ACC112 (cell line): ENCODE measurements around the gene AP5S1.

Source experiments
- H2AFZ ChIP-seq: fragments of 200-600 bp; sonication (generic); one replicate; pipeline ENCODE4 v1.6.0; 2017; ENCODE audit warnings: antibody characterized with exemption, low read length; ENCODE audit not compliant: unreplicated experiment
- H3K27ac ChIP-seq: fragments of 200-600 bp; sonication (generic); 2 replicates; pipeline ENCODE4 v1.5.1; 2014; ENCODE audit warnings: low read depth, mild to moderate bottlenecking, antibody characterized with exemption, low read length, moderate library complexity
- H3K27me3 ChIP-seq: fragments of 200-600 bp; sonication (generic); 2 replicates; pipeline ENCODE4 v1.6.1; 2014; ENCODE audit warnings: mild to moderate bottlenecking, antibody characterized with exemption, low read length, moderate library complexity, mixed read lengths; ENCODE audit not compliant: insufficient read depth
- H3K36me3 ChIP-seq: fragments of 200-600 bp; sonication (generic); 2 replicates; pipeline ENCODE4 v1.6.1; 2016; ENCODE audit warnings: mild to moderate bottlenecking, antibody characterized with exemption, low read length, moderate library complexity, mixed read lengths; ENCODE audit not compliant: insufficient read depth
- H3K4me1 ChIP-seq: fragments of 200-600 bp; sonication (generic); one replicate; pipeline ENCODE4 v1.6.1; 2016; ENCODE audit warnings: low read length, mixed read lengths; ENCODE audit not compliant: insufficient read depth, unreplicated experiment, control insufficient read depth
- H3K4me3 ChIP-seq: fragments of 200-600 bp; sonication (generic); 2 replicates; pipeline ENCODE4 v1.5.1; 2014; ENCODE audit warnings: mild to moderate bottlenecking, low read depth, low read length
- H3K79me2 ChIP-seq: fragments of 200-600 bp; sonication (generic); one replicate; pipeline ENCODE4 v1.6.0; 2016; ENCODE audit warnings: low read length; ENCODE audit not compliant: control insufficient read depth, unreplicated experiment, insufficient read depth

The AP5S1 gene, protein sequence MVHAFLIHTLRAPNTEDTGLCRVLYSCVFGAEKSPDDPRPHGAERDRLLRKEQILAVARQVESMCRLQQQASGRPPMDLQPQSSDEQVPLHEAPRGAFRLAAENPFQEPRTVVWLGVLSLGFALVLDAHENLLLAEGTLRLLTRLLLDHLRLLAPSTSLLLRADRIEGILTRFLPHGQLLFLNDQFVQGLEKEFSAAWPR

DNA sequence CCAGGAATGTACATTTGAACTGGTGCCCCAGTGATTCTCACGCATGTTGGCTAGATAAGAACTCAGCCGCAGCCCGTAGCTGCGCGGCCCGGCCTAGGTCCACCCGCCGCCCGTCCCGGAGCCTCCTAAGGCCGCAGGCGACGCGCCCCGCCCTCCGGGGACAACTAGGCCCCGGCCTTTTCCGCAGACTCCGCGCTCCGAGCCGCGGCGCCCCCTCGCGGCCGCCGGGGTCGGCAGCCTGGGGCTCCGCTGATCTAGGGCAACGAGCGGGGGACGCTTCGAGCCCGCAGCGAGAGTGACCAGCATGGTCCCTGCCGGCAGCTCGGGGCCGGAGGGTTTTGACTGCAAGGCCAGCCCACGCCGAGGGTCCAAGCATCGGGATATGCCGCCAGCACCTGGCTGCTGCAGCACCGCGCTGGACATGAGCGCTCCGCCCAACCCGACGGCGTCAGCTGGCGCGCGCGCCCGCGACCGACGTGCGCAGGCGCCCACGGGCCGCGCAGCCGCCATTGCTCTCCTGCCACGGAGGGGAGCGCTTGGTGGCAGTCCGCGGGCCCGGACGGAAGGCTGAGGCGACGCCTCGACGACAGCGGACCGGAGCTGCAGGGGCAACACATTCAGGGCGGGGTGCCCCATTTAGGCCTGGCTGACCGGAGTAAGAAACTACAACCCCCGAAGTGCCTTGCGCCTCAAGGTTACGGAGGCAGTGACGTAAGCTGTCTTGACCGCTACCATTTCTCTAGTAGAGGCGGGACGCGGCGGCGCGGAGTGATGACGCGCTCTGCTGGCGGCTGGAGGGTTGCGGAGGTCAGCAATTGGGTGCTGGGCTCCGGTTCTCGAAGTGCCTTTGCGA is at the start of gene AP5S1:
Gene AP5S1, plus strand, starts transcription at position 500 of the 853 bp plus-strand sequence. CDS start 1,571 bp downstream, outside the sequence.
- H3K36me3 ChIP-seq: peaks cover 6% of the 10 kb centered on the region; the same call in 1 of the 2 replicates
- H3K4me3 ChIP-seq: peak within 1 kb of the TSS; percentile 81
- peaks cover 4% of the 10 kb centered on the region for H3K79me2 ChIP-seq
- H3K27me3 ChIP-seq: no peaks in the 10 kb centered on the region
- H3K27ac ChIP-seq: peak within 1 kb of the TSS; percentile 89
- peak within 1 kb of the TSS; percentile 89 for H2AFZ ChIP-seq
- peaks cover 18% of the 10 kb centered on the region for H3K4me1 ChIP-seq

DNA sequence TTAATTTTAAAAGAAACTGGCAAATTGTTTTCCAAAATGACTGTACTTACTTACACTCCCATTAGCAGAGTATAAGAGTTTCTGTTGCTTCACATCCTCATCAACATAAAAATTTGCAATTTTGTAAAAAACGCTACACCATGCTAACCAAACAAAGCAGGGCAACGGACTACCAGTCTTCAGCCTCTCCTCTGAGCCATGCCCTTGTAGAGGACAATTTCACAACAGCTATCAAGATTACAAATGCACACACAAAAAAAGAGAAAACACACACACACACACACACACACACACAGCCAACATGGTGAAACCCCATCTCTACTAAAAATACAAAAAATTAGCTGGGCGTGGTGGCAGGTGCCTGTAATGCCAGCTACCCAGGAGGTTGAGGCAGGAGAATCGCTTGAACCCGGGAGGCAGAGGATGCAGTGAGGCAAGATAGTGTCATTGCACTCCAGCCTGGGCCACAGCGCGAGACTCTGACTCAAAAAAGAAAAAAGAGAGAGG is 48.7 kb upstream of the AP5S1 start:
- H3K79me2 ChIP-seq: peaks cover 8% of the 10 kb centered on the region
- H3K27ac ChIP-seq: no peak overlapping the region
- H3K4me1 ChIP-seq: peaks cover 9% of the 10 kb centered on the region
- H3K36me3 ChIP-seq: no peaks in the 10 kb centered on the region
- H2AFZ ChIP-seq: no peak overlapping the region
- no peak overlapping the region for H3K4me3 ChIP-seq
- H3K27me3 ChIP-seq: no peaks in the 10 kb centered on the region

DNA sequence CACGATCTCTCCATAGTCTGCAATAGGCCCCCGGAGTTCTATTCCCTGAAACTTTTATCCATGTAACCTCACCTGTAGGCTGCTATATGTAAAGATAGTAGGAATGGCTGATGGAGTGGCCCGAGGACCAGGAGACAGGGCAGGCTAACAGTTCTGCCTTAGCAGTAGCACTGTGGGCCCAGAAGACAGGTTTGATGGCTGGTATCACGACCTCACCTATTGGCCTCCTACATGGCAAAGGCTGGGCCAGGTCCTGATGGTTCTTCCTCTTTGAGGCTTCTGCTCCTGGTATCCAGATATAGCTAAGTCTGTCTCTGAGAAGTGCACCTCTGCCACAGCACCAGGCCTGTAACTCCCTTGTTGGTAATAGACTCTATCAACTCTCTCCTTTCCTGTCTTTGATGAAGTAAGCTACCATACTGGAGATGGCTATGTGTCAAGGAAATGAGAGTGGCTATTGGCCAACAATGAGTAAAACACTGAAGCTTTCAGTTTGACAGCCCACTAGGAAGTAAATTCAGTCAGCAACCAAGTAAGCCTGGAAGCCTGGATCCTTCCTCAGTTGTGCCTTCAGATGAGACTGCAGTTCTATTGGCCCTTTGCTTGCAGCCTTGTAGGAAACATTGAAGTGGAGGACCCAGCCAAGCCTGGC is 44.8 kb upstream of the AP5S1 start:
- H3K4me1 ChIP-seq: no peaks in the 10 kb centered on the region
- no peak overlapping the region for H3K4me3 ChIP-seq
- no peaks in the 10 kb centered on the region for H3K36me3 ChIP-seq
- no peaks in the 10 kb centered on the region for H3K79me2 ChIP-seq
- no peak overlapping the region for H2AFZ ChIP-seq
- H3K27ac ChIP-seq: no peak overlapping the region
- 0 out of 2 replicates have a peak, but pooled peaks cover 10% of the 10 kb centered on the region for H3K27me3 ChIP-seq

DNA sequence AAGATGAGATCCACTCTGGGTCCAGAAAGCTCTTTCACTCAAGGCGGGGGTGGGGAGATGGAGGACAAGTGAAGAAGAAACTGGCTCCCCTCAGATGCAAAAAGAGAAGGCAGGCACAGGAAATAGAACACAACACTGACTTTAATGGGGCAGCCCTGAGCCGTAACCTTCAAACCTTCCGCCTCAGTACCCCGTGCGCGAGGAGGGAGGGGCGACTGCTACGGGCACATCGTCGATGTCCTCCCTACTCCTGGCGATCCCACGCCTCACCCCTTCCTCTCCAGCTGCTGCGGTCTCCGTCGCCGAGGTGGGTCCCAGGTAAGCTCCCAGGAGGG is 43.0 kb upstream of the AP5S1 start:
- Histone ChIP-seq H3K27me3 (0 out of 2 replicates have a peak, but pooled peaks cover 10% of the 10 kb centered on the region), H3K27ac (no peak overlapping the region), H3K4me3 (peak overlapping the region; percentile 80), H3K79me2 (no peaks in the 10 kb centered on the region), H3K4me1 (no peaks in the 10 kb centered on the region), H3K36me3 (no peaks in the 10 kb centered on the region), H2AFZ (peak overlapping the region; percentile 85)

DNA sequence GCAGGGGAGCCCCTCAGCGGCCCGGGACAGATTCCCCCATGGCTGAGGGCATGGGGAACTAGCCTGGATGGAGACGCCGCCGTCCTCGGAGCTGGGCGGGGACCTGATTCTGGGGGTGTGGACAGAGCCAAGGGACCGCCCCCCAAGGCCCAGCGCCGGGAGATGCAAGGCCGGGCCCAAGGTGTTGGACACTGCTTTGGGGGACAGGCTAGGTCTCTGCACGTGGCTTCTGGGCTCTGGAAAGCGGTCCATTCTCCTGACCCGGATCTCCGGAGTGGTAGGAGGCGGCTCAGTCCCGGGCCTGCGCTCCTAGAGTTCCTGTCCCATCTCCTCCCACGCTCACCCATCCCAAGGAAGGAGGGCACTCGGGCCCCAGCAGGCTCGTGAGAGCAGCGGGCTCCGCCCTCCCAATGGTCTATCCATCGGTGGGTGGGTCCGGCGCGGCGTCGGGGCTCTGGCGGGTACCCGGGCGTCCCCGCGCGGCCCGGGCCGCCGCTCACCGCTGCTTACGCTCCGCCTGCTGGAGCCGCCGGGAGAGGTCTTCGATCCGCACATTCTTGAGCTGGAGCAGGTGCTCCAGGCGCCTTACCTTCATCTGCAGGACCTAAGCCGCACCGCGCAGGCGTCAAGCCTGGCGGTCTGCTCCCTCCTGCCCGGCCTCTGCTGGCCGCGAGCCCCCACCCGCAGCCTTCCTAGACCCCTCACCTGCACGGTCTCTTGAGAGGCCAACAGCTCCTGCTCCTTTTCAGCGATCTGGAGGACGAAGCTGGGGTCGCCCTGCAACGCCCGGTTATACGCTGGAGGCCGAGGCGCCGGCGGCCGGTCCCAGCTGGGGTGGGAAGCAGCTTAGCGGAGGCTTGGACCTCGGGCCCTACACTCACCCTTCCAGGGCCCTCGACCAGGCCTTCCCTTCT is 42.4 kb upstream of the AP5S1 start:
- Histone ChIP-seq H3K36me3 (no peaks in the 10 kb centered on the region), H3K4me3 (peak overlapping the region; percentile 80), H2AFZ (peak overlapping the region; percentile 85), H3K4me1 (no peaks in the 10 kb centered on the region), H3K27ac (no peak overlapping the region), H3K27me3 (0 out of 2 replicates have a peak, but pooled peaks cover 10% of the 10 kb centered on the region), H3K79me2 (no peaks in the 10 kb centered on the region)

DNA sequence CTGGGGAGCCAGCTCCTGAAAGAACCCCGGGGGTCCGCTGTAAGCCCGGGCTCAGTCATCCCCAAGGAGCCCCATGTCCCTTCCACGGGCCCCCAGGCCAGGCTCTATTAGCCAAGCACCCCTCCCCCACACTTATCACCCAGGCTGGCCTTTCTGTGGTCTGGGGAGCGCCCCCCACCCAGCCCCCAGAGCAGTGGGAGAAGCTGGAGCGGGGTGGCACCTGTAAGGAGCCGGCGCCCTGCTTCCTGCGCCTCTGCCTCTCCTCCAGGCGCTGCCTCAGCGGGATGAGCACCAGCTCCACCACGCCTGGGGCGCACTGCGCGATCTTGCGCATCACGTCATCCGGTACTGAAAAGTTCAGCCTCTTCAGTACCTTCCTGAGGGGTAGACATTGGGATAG is 41.4 kb upstream of the AP5S1 start:
- H3K79me2 ChIP-seq: peaks cover 9% of the 10 kb centered on the region
- peaks cover 2% of the 10 kb centered on the region; the same call in 1 of the 2 replicates for H3K36me3 ChIP-seq
- no peak overlapping the region for H3K4me3 ChIP-seq
- 0 out of 2 replicates have a peak, but pooled peaks cover 10% of the 10 kb centered on the region for H3K27me3 ChIP-seq
- H3K27ac ChIP-seq: no peak overlapping the region
- no peak overlapping the region for H2AFZ ChIP-seq
- peaks cover 6% of the 10 kb centered on the region for H3K4me1 ChIP-seq

DNA sequence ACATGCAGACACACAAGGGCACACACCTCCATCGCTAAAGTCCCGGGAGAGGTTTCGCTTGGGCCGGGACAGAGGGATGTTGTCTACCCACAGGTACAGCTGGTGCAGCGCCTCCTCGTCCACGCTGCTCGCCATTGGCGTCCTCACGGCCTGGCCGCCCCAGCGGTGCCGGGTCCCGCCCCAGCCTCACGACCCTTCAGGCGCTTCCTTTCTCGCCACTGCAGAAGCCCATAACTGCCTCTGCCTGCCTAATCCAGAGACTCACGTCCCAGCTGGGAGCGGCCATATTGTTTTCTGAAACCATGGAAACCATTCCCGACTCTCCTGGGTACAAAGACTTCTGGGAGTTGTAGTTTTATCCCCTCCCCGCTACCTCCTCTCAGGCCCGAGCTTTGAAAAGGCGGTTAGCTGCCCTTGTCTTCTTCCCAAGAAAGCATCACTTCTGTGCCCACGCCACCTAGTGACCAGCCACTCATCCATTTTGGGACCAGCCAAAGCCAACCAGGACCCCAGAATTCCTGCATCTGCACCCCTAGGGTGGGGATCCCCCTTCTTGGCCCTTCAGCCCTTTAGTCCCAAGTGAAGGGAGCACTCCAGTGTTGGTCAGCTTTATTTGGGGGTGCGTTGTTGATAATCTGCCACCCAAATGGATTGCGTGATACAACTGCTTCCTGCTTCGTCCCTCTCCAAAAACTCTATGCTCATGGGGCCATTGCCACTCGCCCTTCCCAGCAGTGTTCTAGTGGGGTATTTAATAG is 39.0 kb upstream of the AP5S1 start, which contains the start of gene SPEF1:
Gene SPEF1, minus strand, starts transcription at position 296 of the 758 bp plus-strand sequence. Its CDS starts 161 bp downstream, at position 135.
- Histone ChIP-seq H3K27ac (no peak within 1 kb of the TSS), H3K36me3 (peaks cover 2% of the 10 kb centered on the region; the same call in 1 of the 2 replicates), H3K4me1 (peaks cover 17% of the 10 kb centered on the region), H2AFZ (no peak within 1 kb of the TSS), H3K4me3 (peak within 1 kb of the TSS; percentile 72), H3K27me3 (0 out of 2 replicates have a peak, but pooled peaks cover 10% of the 10 kb centered on the region), H3K79me2 (peaks cover 32% of the 10 kb centered on the region)

DNA sequence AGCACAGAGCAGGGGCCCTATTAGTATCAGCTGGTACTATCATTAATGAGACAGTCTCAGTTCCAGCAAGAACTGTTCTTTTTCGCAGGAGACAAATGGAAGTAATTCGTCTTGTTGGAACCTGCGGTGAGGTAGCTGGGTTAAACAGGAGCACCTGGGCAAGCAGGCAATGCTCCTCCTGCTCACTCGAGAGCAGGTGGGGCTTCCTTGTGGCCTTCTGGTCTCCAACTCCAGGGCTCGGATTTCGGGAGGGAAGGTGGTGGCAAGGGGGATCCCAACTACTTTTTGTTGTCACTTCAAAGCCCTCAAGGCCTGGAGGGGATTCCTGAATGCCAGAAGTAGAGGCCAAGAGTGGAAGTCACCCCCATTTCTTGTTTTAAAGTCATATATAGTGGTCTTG is 37.8 kb upstream of the AP5S1 start:
- peaks cover 32% of the 10 kb centered on the region for H3K79me2 ChIP-seq
- H3K27me3 ChIP-seq: 0 out of 2 replicates have a peak, but pooled peaks cover 10% of the 10 kb centered on the region
- H3K4me1 ChIP-seq: peaks cover 24% of the 10 kb centered on the region

DNA sequence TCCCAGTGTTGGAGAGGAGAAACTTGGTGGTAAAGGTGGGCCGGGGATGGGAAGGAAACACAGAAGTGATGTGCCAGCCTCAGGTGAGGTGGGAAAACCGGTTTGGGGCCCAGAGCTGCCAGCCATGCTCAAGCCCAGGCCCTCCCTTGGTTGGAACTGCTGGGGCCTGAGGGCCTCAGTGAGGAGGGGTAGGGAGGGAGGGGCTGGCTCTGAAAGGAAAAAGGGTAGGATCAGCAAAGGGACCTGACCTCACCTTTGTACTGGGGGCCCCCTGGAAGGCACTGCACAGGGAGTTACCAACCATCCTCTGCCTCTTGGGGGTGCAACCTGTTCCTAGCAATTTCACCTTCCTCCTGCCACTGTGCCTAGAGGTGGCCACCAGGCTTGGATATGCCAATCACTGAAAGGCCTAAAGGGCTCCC is 37.3 kb upstream of the AP5S1 start:
- peaks cover 2% of the 10 kb centered on the region; the same call in 1 of the 2 replicates for H3K36me3 ChIP-seq
- no peak overlapping the region; the same call in 1 of the 2 replicates for H3K4me3 ChIP-seq
- H3K4me1 ChIP-seq: peaks cover 26% of the 10 kb centered on the region
- peaks cover 32% of the 10 kb centered on the region for H3K79me2 ChIP-seq
- H2AFZ ChIP-seq: no peak overlapping the region
- no peak overlapping the region for H3K27ac ChIP-seq
- H3K27me3 ChIP-seq: 0 out of 2 replicates have a peak, but pooled peaks cover 10% of the 10 kb centered on the region

More for the DNA sequence above, 37.8 kb upstream of the AP5S1 start:
- Histone ChIP-seq H2AFZ (no peak overlapping the region), H3K27ac (no peak overlapping the region), H3K4me3 (no peak overlapping the region), H3K36me3 (peaks cover 2% of the 10 kb centered on the region; the same call in 1 of the 2 replicates)
